HFF-Myc (cell line): ENCODE results near the gene SOWAHC.
A peak's percentile ranks its signal among the peaks of the same experiment; 100 is the strongest.

Source experiments
- DNase-seq: peaks from one replicate; pipeline ENCODE4 v3.0.0-alpha.2; 2011; ENCODE audit warnings: low read depth; ENCODE audit errors: extremely low read depth
- H3K4me3 ChIP-seq: replicated peaks from 2 replicates; pipeline ENCODE4 v1.5.1; 2011; ENCODE audit warnings: low read depth, mild to moderate bottlenecking, control low read depth, low read length
- CTCF ChIP-seq: IDR thresholded peaks from 2 replicates; pipeline ENCODE4 v1.5.1; 2012; ENCODE audit warnings: mild to moderate bottlenecking, low read depth, low read length, control low read depth; ENCODE audit errors: missing control alignments

Gene SOWAHC

GRCh38 chr2:109607766-109608165, 6.4 kb upstream of the SOWAHC start:
- DNase-seq = no peak
- no peak for TF ChIP-seq CTCF
- H3K4me3 ChIP-seq = no peak overlapping the region

- H3K4me3 ChIP-seq = peak overlapping the region; percentile 32
- DNase-seq = no peak
Observed at GRCh38 chr2:109609352-109610024, 4.7 kb upstream of the SOWAHC start.

GRCh38 chr2:109611467-109612095, 2.6 kb upstream of the SOWAHC start:
- no peak for TF ChIP-seq CTCF
- H3K4me3 ChIP-seq = peak overlapping the region; percentile 84
- DNase-seq = no peak

More at GRCh38 chr2:109609352-109610024, 4.7 kb upstream of the SOWAHC start:
- TF ChIP-seq CTCF = no peak

- TF ChIP-seq CTCF = no peak
- no peak for DNase-seq
- H3K4me3 ChIP-seq = peak overlapping the region; percentile 84
Observed at GRCh38 chr2:109613081-109613921, 863 bp upstream of the SOWAHC start.

- peak overlapping the region; percentile 89 for H3K4me3 ChIP-seq
- TF ChIP-seq CTCF = no peak
- DNase-seq = no peak
Observed at GRCh38 chr2:109614715-109615636, 812 bp downstream of the SOWAHC start.

- DNase-seq = no peak
- TF ChIP-seq CTCF = peak; percentile 39
- H3K4me3 ChIP-seq = peak overlapping the region; percentile 89
Observed at GRCh38 chr2:109615637-109616144, 1.5 kb downstream of the SOWAHC start.
